ENCODE results near the gene CNTN4. TPM values are rescaled to one million over a fixed set of nuclear protein-coding genes. Genes with fewer than 3 reads are reported as not detected.
A peak's percentile ranks its signal among the peaks of the same experiment; 100 is the strongest.

The CNTN4 gene
- total and polyA plus RNA-seq, 2 experiments from 2014 or later: 0.91 to 4.0 TPM

- TF ChIP-seq ZNF114 (CRISPR knock-in tag; IDR thresholded peaks at IDR 0.05) (no peak), JUNB (IDR thresholded peaks at IDR 0.05; ENCODE audit: unreplicated experiment) (no peak), STAT1 (IDR thresholded peaks at IDR 0.05; ENCODE audit: unreplicated experiment) (no peak), ZNF462 (CRISPR knock-in tag; IDR thresholded peaks at IDR 0.05) (no peak)
Observed at GRCh38 chr3:2967871-2968270, 869.2 kb downstream of the CNTN4 start.

GRCh38 chr3:2968475-2968874 is 869.8 kb downstream of the CNTN4 start:
- no peak for ATAC-seq
- peaks cover 87% of the 10 kb centered on the region for H3K9me3 Mint-ChIP-seq
- H3K4me3 Mint-ChIP-seq: no peak overlapping the region

More at GRCh38 chr3:2967871-2968270, 869.2 kb downstream of the CNTN4 start:
- Histone ChIP-seq H2AFZ (0 out of 2 replicates have a peak overlapping the region, but pooled peaks have one; percentile 28), H3K9me2 (ENCODE audit: insufficient read depth) (no peaks in the 10 kb centered on the region), H3K4me3 (no peak overlapping the region), H3K4me1 (ENCODE audit: insufficient read depth) (peaks cover 8% of the 10 kb centered on the region; the same call in 1 of the 2 replicates), H3F3A (replicated peaks; ENCODE audit: low read depth) (no peaks in the 10 kb centered on the region), H3K79me2 (replicated peaks; ENCODE audit: insufficient read depth) (no peaks in the 10 kb centered on the region), H4K20me1 (replicated peaks; ENCODE audit: insufficient read depth) (no peaks in the 10 kb centered on the region), H3K27me3 (ENCODE audit: insufficient read depth) (no peaks in the 10 kb centered on the region), H3K27ac (ENCODE audit: low read depth) (no peak overlapping the region), H3K36me3 (ENCODE audit: insufficient read depth) (no peaks in the 10 kb centered on the region), H3K4me2 (no peak overlapping the region)
- peaks cover 31% of the 10 kb centered on the region for H3K36me3 Mint-ChIP-seq (ENCODE audit: low read depth)
- peaks cover 4% of the 10 kb centered on the region for H3K27me3 Mint-ChIP-seq (ENCODE audit: insufficient read depth, low read depth, poor library complexity)
- H3K4me1 Mint-ChIP-seq: no peaks in the 10 kb centered on the region
- no peak overlapping the region for H3K4me3 Mint-ChIP-seq
- no peak overlapping the region for H3K27ac Mint-ChIP-seq
- peaks cover 87% of the 10 kb centered on the region for H3K9me3 Mint-ChIP-seq
- ATAC-seq: no peak
- DNase-seq (ENCODE audit: low spot score): no peak

More at GRCh38 chr3:2968475-2968874, 869.8 kb downstream of the CNTN4 start:
- Histone ChIP-seq H3K4me3 (no peak overlapping the region), H3K9me2 (ENCODE audit: insufficient read depth) (no peaks in the 10 kb centered on the region), H3K4me2 (no peak overlapping the region), H2AFZ (no peak overlapping the region), H4K20me1 (replicated peaks; ENCODE audit: insufficient read depth) (no peaks in the 10 kb centered on the region), H3K4me1 (ENCODE audit: insufficient read depth) (0 out of 2 replicates have a peak, but pooled peaks cover 2% of the 10 kb centered on the region), H3F3A (replicated peaks; ENCODE audit: low read depth) (no peaks in the 10 kb centered on the region), H3K36me3 (ENCODE audit: insufficient read depth) (no peaks in the 10 kb centered on the region), H3K27ac (ENCODE audit: low read depth) (no peak overlapping the region), H3K79me2 (replicated peaks; ENCODE audit: insufficient read depth) (no peaks in the 10 kb centered on the region), H3K27me3 (ENCODE audit: insufficient read depth) (no peaks in the 10 kb centered on the region)
- Mint-ChIP-seq H3K36me3 (ENCODE audit: low read depth) (peaks cover 31% of the 10 kb centered on the region), H3K27ac (no peak overlapping the region), H3K4me1 (no peaks in the 10 kb centered on the region), H3K27me3 (ENCODE audit: insufficient read depth, low read depth, poor library complexity) (peaks cover 3% of the 10 kb centered on the region)
- no peak for DNase-seq (ENCODE audit: low spot score)
- no peak for TF ChIP-seq STAT1 (IDR thresholded peaks at IDR 0.05; ENCODE audit: unreplicated experiment)
- TF ChIP-seq CREB1 (CRISPR knock-in tag; IDR thresholded peaks at IDR 0.05; ENCODE audit: low read depth): no peak
- TF ChIP-seq EZH2phosphoT487 (IDR thresholded peaks at IDR 0.05; ENCODE audit: unreplicated experiment): no peak
- no peak for TF ChIP-seq NANOG (IDR thresholded peaks at IDR 0.05; ENCODE audit: borderline replicate concordance)
- TF ChIP-seq ZNF462 (CRISPR knock-in tag; IDR thresholded peaks at IDR 0.05): no peak

All from GM23338 (cell line).